A673 (cell line): ENCODE results near the gene ITPKB. TPM values are rescaled to one million over a fixed set of nuclear protein-coding genes. Genes with fewer than 3 reads are reported as not detected.

Experiments
- BruUV-seq: library from RNA; stranded (reverse); fragments of 400-500 nt; replicated peaks from 2 replicates; lab custom pipeline; 2021; lab: Mats Ljungman, UMichigan
- CTCF ChIA-PET: fragments of 300-600 bp; sonication (Branson Sonifier 250); formaldehyde crosslinking; loops from one replicate; lab custom pipeline; 2022; ENCODE audit warnings: antibody characterized with exemption; lab: Charles Lee
- POLR2A ChIA-PET: fragments of 300-600 bp; sonication (Branson Sonifier 250); formaldehyde crosslinking; loops from one replicate; lab custom pipeline; 2022; ENCODE audit warnings: antibody characterized with exemption; ENCODE audit not compliant: low non-redundant PET; lab: Charles Lee
- DNase-seq: peaks from one replicate; pipeline ENCODE4 v3.0.0-alpha.2; 2015; ENCODE audit warnings: low spot score
- H3K27ac ChIP-seq: fragments of 200-600 bp; sonication (generic); 2 replicates; pipeline ENCODE4 v1.5.1; 2016; ENCODE audit warnings: mixed run types, low read depth, mild to moderate bottlenecking, mixed read lengths, antibody characterized with exemption, low read length; ENCODE audit not compliant: poor library complexity, severe bottlenecking
- H3K27me3 ChIP-seq: fragments of 200-600 bp; sonication (generic); replicated peaks from 2 replicates; pipeline ENCODE4 v1.6.1; 2017; ENCODE audit warnings: mixed run types, low read depth, mild to moderate bottlenecking, mixed read lengths, antibody characterized with exemption, low read length; ENCODE audit not compliant: insufficient read depth, poor library complexity
- H3K36me3 ChIP-seq: fragments of 200-600 bp; sonication (generic); 2 replicates; pipeline ENCODE4 v1.6.1; 2016; ENCODE audit warnings: mixed run types, mild to moderate bottlenecking, mixed read lengths, antibody characterized with exemption, low read length; ENCODE audit not compliant: insufficient read depth, poor library complexity, severe bottlenecking
- H3K4me1 ChIP-seq: fragments of 200-600 bp; sonication (generic); 2 replicates; pipeline ENCODE4 v1.6.1; 2017; ENCODE audit warnings: mixed run types, mild to moderate bottlenecking, mixed read lengths, antibody characterized with exemption, low read length; ENCODE audit not compliant: insufficient read depth, poor library complexity, severe bottlenecking
- H3K4me3 ChIP-seq: fragments of 200-600 bp; sonication (generic); 2 replicates; pipeline ENCODE4 v1.5.1; 2016; ENCODE audit warnings: low read depth, mixed run types, mild to moderate bottlenecking, mixed read lengths, low read length; ENCODE audit not compliant: poor library complexity, severe bottlenecking
- H3K9me3 ChIP-seq: fragments of 200-600 bp; sonication (generic); 2 replicates; pipeline ENCODE4 v1.6.1; 2016; ENCODE audit warnings: mixed run types, low read depth, mild to moderate bottlenecking, mixed read lengths, antibody characterized with exemption, low read length; ENCODE audit not compliant: poor library complexity, severe bottlenecking
- CTCF ChIP-seq: fragments of 300-800, 200-600 bp; sonication (generic); conservative IDR thresholded peaks from 2 replicates; pipeline ENCODE4 v1.5.1; 2017; ENCODE audit warnings: low read depth, mild to moderate bottlenecking, antibody characterized with exemption, low read length, moderate library complexity, mixed read lengths
- EZH2 ChIP-seq: fragments of 200-600 bp; sonication (generic); IDR thresholded peaks from 2 replicates; pipeline ENCODE4 v1.6.1; 2017; ENCODE audit warnings: borderline replicate concordance, low read depth, mild to moderate bottlenecking, mixed read lengths, antibody characterized with exemption, low read length; ENCODE audit not compliant: poor library complexity, severe bottlenecking
- intact Hi-C: fragments of 100-400 bp; cut with micrococcal nuclease; formaldehyde crosslinking; loops from one replicate; pipeline ENCODE4 v1.10.0; 2022; ENCODE audit not compliant: unreplicated experiment
- total RNA-seq: library from RNA; stranded (reverse); gene quantifications from 2 replicates; pipeline ENCODE4 v1.2.3, GENCODE V29; 2021

The ITPKB gene
- total RNA-seq, 1 experiment from 2014 or later: 14.1 TPM

- Histone ChIP-seq H3K27me3 (no peaks in the 10 kb centered on the region), H3K4me3 (no peak overlapping the region), H3K9me3 (no peaks in the 10 kb centered on the region), H3K4me1 (no peaks in the 10 kb centered on the region), H3K27ac (no peak overlapping the region), H3K36me3 (no peaks in the 10 kb centered on the region)
- POLR2A ChIA-PET: no interaction called here
- CTCF ChIA-PET: no interaction called here
- DNase-seq: no peak
- TF ChIP-seq EZH2: no peak
- TF ChIP-seq CTCF: no peak
- BruUV-seq: no TSS peak
- intact Hi-C loops: no loop called here
These were observed 94.4 kb downstream of the ITPKB start for GRCh38 chr1:226644541-226645176.

- BruUV-seq: no TSS peak
- Histone ChIP-seq H3K4me1 (no peaks in the 10 kb centered on the region), H3K27ac (no peak overlapping the region), H3K9me3 (no peaks in the 10 kb centered on the region), H3K36me3 (no peaks in the 10 kb centered on the region), H3K4me3 (no peak overlapping the region), H3K27me3 (no peaks in the 10 kb centered on the region)
- TF ChIP-seq CTCF: no peak
- no peak for TF ChIP-seq EZH2
- intact Hi-C loops: no loop called here
- CTCF ChIA-PET: no interaction called here
- POLR2A ChIA-PET: no interaction called here
- DNase-seq: no peak
These were observed 95.2 kb downstream of the ITPKB start for GRCh38 chr1:226643611-226644540.

- Histone ChIP-seq H3K27me3 (no peaks in the 10 kb centered on the region), H3K36me3 (no peaks in the 10 kb centered on the region), H3K27ac (no peak overlapping the region), H3K9me3 (no peaks in the 10 kb centered on the region), H3K4me1 (no peaks in the 10 kb centered on the region), H3K4me3 (no peak overlapping the region)
- DNase-seq: no peak
- intact Hi-C loops: no loop called here
- BruUV-seq: no TSS peak
- CTCF ChIA-PET: no interaction called here
- TF ChIP-seq CTCF (no peak), EZH2 (no peak)
- POLR2A ChIA-PET: no interaction called here
These were observed 95.9 kb downstream of the ITPKB start for GRCh38 chr1:226643177-226643576.
